HG02798 (cell line): ENCODE measurements around the gene CAMSAP2.

Experiments
- ATAC-seq: cut with Tn5 transposase; IDR thresholded peaks from one replicate; pipeline ENCODE4 v1.9.1; 2021; ENCODE audit warnings: mild to moderate bottlenecking; ENCODE audit not compliant: unreplicated experiment, poor library complexity

CAMSAP2 gene

GRCh38 chr1:200837931-200838571, 99.4 kb downstream of the CAMSAP2 start:
- no peak for ATAC-seq

GRCh38 chr1:200838676-200839445, 100.2 kb downstream of the CAMSAP2 start:
- no peak for ATAC-seq

GRCh38 chr1:200845360-200845759, 106.7 kb downstream of the CAMSAP2 start:
- no peak for ATAC-seq

- no peak for ATAC-seq
Measured at GRCh38 chr1:200846398-200846797, 107.7 kb downstream of the CAMSAP2 start.

- ATAC-seq, result no peak
Measured at GRCh38 chr1:200849430-200849829, 110.7 kb downstream of the CAMSAP2 start.

- no peak for ATAC-seq
Measured at GRCh38 chr1:200850554-200850953, 111.9 kb downstream of the CAMSAP2 start.

- ATAC-seq, result no peak
Measured at GRCh38 chr1:200856716-200857357, 118.1 kb downstream of the CAMSAP2 start.

- ATAC-seq, result no peak
Measured at GRCh38 chr1:200857804-200858203, 119.1 kb downstream of the CAMSAP2 start.

GRCh38 chr1:200861937-200862647, 123.4 kb downstream of the CAMSAP2 start:
- ATAC-seq, result no peak

GRCh38 chr1:200862713-200863415, 124.2 kb downstream of the CAMSAP2 start:
- peak; percentile 23 for ATAC-seq

GRCh38 chr1:200866116-200866515, 127.4 kb downstream of the CAMSAP2 start:
- no peak for ATAC-seq

- peak; percentile 86 for ATAC-seq
Measured at GRCh38 chr1:200866521-200866920, 127.8 kb downstream of the CAMSAP2 start.

GRCh38 chr1:200867018-200867811, 128.5 kb downstream of the CAMSAP2 start:
- peak; percentile 3 for ATAC-seq

- ATAC-seq, result no peak
Measured at GRCh38 chr1:200869376-200869752, 130.7 kb downstream of the CAMSAP2 start.

GRCh38 chr1:200869753-200870391, 131.2 kb downstream of the CAMSAP2 start:
- peak; percentile 54 for ATAC-seq

GRCh38 chr1:200872446-200873115, 133.9 kb downstream of the CAMSAP2 start, which contains the start of gene GPR25:
Gene GPR25 (plus strand): TSS chr1:200872981. CDS start chr1:200873038, 57 bp downstream.
- ATAC-seq, result no peak

GRCh38 chr1:200873116-200873670, 134.5 kb downstream of the CAMSAP2 start:
- ATAC-seq, result no peak
